GM18498 (cell line): Measurements from ENCODE around the gene ELAPOR2.
A peak's percentile ranks its signal among the peaks of the same experiment; 100 is the strongest.
"Not testable (repeated sequence)": the region's sequence is repeated elsewhere in the genome, so short reads cannot be mapped to it uniquely, and the experiment has no call there.

Experiments used
- ATAC-seq: cut with Tn5 transposase; IDR thresholded peaks from one replicate; pipeline ENCODE4 v1.9.1; 2021; ENCODE audit warnings: mild to moderate bottlenecking, moderate library complexity; ENCODE audit not compliant: unreplicated experiment

ELAPOR2 gene, protein sequence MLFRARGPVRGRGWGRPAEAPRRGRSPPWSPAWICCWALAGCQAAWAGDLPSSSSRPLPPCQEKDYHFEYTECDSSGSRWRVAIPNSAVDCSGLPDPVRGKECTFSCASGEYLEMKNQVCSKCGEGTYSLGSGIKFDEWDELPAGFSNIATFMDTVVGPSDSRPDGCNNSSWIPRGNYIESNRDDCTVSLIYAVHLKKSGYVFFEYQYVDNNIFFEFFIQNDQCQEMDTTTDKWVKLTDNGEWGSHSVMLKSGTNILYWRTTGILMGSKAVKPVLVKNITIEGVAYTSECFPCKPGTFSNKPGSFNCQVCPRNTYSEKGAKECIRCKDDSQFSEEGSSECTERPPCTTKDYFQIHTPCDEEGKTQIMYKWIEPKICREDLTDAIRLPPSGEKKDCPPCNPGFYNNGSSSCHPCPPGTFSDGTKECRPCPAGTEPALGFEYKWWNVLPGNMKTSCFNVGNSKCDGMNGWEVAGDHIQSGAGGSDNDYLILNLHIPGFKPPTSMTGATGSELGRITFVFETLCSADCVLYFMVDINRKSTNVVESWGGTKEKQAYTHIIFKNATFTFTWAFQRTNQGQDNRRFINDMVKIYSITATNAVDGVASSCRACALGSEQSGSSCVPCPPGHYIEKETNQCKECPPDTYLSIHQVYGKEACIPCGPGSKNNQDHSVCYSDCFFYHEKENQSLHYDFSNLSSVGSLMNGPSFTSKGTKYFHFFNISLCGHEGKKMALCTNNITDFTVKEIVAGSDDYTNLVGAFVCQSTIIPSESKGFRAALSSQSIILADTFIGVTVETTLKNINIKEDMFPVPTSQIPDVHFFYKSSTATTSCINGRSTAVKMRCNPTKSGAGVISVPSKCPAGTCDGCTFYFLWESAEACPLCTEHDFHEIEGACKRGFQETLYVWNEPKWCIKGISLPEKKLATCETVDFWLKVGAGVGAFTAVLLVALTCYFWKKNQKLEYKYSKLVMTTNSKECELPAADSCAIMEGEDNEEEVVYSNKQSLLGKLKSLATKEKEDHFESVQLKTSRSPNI

DNA sequence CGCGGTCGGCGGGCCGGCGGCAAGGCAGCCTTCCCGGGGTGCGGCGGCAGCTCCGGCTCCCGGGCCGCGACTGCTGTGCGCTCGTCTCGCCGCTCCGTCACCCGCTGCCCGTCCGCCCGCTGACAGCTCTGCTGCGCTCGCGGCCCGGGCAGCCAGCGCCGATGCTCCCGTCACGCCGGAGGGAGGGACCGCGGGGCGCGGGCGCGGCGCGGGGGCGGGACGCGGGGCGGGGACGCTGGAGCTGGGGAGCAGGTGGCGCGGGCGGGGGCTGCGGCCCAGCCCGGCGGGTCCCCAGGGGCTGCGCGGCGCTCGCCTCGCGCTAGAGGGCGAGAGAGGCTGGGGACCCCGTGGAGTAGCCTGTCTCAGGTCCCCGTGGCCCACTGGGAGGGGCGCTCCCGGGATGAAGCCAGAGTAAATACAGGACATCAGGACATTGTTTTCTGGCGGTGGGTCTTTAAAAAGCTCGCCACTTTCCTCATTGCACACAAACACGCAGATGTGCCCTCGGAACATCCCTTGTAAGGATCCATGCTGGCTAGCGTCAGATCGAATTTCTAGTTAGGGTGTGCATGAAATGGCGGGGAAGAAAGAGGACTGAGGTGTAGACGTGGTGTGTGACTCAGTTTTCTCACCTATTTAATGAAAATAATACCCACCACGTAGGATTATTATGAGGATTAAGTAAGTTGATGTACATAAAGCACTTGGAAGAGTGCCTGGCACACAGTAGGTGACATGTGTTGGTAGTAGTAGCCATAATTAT is at the start of gene ELAPOR2:
Gene ELAPOR2 (minus strand): TSS at position 130 of the 763 bp plus-strand sequence. CDS start 141 bp downstream, outside the sequence.
- ATAC-seq = peak; percentile 97

GRCh38 chr7:87107949-87108776 is 48.7 kb upstream of the ELAPOR2 start:
- no peak for ATAC-seq

DNA sequence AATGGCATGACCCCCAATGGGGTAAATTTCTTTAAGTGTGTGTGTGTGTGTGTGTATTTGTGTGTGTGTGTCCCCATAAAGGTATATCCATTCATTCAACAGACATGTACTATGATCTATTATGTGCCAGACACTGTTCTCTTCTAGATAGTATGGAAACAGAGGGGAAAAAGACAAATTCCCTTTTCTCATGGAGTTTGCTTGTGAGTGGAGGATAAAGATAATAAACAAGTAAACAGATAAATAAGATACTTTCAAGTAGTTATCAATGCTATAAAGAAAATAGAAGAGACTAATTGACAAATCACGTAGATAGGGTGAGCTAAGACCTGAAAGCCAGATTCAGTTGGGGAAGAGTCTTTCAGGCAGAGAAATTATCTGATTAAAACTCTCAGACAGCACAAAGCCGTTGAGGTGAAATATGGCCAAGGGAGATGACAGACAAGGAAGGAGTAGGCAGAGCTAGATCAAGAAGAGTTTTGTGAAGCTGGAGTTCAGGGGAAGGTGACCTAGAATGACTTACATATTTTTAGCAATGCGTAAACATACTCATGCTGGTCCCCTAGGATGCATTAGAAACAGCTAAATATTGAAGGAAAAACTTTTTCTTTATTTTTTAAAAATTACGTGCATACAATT is 47.6 kb upstream of the ELAPOR2 start:
- ATAC-seq = no peak

- ATAC-seq = no peak
Observed at GRCh38 chr7:87105401-87105800, 45.9 kb upstream of the ELAPOR2 start.

- ATAC-seq = no peak
Observed at GRCh38 chr7:87100326-87100725, 40.9 kb upstream of the ELAPOR2 start.

- not testable (repeated sequence) for ATAC-seq
Observed at GRCh38 chr7:87097375-87097774, 37.9 kb upstream of the ELAPOR2 start.

GRCh38 chr7:87094322-87094721 is 34.9 kb upstream of the ELAPOR2 start:
- ATAC-seq = no peak

DNA sequence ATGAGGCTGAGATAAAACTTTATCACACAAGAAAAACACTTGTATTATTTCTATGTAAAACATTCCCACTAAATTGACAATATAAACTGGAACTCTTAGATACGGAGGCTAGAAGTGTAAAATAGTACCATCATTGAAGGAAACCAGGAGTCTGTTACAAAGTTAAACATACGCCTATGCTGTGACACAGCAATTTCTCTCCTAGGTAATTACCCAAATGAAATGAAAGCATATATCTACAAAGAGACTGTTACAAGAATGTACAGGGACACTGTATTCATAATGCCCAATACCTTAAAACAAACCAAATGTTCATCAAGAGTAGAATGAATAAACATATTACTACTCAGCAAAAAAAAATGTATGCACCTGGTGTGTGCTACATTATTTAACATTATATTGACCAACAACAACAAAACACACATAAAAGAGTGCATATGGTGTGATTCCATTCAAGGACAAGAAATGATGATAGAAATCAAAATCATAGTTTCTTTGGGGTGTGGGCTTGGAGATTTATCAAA is 33.2 kb upstream of the ELAPOR2 start:
- ATAC-seq = no peak

DNA sequence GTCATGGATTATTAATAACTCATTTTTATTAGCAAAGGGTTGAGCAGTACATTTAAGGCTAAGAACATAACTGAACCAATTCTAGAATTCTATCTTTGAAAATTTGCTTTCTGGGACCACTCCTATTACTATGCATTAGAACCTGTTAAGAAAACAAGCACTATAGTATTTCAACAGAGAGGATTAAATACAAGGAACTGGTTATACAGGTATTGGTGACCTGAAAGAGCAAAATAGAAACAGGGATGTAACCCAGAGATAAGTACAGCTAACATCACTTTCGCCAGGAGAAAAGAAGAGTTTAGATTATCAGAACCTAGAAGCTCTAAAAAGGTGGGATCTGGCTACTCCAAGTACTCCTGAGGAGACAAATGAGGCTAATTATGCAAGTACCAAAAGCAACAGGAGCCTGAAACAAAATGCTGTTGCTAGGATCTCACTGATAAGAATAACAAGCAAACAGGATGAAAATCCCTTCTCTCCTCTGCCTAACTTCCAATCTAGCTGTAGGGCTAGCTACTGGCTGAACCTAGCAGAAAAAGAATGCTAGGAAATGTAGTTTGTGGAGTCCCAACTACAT is 32.1 kb upstream of the ELAPOR2 start:
- no peak for ATAC-seq

DNA sequence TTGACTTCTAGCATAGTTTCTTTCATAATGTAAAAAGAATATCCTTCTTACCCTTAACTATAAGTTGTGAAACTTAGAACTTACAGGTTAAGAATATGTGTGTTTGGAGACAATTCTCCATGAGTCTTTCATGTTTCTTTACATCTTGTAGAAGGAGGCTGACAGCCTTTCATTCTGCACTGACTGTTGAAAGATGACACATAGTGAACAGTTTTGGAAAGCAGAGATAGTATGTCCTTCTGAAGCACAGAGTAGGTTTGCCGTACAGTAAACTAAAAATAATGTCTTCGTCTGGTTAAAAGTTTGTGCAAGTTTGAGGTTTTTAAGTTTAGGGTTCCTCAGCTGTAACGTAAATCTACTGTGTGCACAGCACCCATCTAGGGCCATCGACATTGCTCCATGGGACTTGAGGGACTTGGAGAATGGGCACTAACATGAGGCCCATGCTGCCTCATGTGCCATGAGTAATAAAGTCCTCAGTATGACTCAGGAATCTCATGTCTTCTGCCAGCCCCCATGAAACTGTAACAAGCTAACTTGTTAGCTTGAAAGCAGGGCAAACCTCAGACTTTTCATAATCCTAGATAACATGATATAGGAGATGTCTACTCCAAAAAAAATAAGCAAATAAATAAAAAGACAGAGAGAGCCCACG is 24.5 kb upstream of the ELAPOR2 start:
- no peak for ATAC-seq

DNA sequence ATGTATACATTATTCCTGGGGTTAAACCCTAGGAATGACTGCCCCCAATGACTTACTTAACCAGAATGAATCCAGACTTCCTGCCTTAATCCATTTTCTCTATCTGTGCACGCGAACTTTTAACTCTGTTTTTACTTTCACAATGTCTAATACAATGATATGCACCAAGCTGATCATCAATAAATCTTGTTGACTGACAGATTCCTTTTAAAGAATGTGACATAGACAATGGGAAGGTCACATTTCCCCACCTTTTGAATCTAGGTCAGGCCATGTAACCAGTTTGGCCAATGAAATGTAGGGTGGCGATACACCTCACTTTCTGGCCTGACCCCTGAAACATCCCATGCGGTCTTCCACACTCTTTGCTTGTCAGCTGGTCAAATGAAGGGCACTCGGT is 23.2 kb upstream of the ELAPOR2 start:
- ATAC-seq = no peak

GRCh38 chr7:87075671-87076404 is 16.4 kb upstream of the ELAPOR2 start:
- ATAC-seq = peak; percentile 74

DNA sequence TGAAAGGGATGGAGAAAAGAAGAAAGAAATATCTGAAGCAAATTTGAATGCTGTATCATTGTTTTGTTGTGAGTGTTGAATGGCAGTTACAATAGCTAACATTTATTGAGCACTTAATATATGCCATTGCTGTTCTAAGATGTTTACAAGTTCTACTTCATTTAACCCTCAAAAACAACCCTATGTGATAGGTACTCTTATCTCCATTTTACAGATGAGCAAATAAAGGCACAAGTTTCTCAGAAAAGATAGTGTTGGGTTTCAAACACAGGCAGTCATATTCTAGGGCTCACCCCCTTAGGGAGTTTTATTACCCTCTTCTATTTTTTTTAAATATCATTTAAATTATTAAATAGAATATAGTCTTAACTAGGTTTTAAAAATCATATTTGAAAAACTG is 8.3 kb upstream of the ELAPOR2 start:
- no peak for ATAC-seq

- no peak for ATAC-seq
Observed at GRCh38 chr7:87060288-87060537, 759 bp upstream of the ELAPOR2 start.

DNA sequence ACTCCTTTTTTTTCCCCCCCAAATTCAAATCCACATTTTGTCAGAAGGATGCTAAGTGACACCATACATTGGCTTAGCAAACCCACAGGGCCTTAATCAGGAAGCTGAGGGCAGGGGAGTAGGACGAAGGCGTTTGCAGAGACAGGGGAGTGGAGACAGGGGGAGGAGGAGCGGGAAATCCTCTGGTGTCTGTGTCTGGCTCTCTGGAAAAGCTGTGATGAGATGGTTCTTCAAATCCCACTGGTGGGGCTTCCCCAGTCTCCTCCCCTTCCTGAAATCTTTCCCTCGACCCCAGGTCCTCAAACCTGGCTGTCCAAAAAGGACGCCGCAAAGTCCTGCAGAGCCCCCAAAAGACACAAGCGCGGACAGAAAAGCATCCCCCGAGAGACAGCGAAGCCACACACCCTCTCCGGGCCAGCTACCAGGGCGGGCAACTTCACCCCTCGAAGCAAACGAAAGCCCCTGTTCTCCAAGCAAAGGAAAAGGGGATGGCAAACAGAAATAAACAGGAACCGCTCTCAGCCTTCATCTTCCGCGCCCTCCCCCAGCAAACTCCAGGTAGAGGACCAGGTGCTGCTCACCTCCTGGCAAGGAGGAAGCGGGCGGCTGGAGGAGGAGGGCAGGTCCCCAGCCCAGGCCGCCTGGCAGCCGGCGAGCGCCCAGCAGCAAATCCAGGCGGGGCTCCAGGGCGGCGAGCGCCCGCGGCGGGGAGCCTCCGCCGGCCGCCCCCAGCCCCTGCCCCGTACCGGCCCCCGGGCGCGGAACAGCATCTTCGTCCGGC is 520 bp downstream of the ELAPOR2 start:
- peak; percentile 55 for ATAC-seq

GRCh38 chr7:87057210-87057609 is 2.2 kb downstream of the ELAPOR2 start:
- ATAC-seq = no peak

GRCh38 chr7:87056346-87056745 is 3.1 kb downstream of the ELAPOR2 start:
- no peak for ATAC-seq
